NCI-H345 (cell line): ENCODE results near the gene CDC25A.
"Not testable (repeated sequence)": the region's sequence is repeated elsewhere in the genome, so short reads cannot be mapped to it uniquely, and the experiment has no call there.

ENCODE experiments used
- DNase-seq: peaks from one replicate; lab custom pipeline; 2025; lab: John Stamatoyannopoulos, UW

Gene CDC25A

DNA sequence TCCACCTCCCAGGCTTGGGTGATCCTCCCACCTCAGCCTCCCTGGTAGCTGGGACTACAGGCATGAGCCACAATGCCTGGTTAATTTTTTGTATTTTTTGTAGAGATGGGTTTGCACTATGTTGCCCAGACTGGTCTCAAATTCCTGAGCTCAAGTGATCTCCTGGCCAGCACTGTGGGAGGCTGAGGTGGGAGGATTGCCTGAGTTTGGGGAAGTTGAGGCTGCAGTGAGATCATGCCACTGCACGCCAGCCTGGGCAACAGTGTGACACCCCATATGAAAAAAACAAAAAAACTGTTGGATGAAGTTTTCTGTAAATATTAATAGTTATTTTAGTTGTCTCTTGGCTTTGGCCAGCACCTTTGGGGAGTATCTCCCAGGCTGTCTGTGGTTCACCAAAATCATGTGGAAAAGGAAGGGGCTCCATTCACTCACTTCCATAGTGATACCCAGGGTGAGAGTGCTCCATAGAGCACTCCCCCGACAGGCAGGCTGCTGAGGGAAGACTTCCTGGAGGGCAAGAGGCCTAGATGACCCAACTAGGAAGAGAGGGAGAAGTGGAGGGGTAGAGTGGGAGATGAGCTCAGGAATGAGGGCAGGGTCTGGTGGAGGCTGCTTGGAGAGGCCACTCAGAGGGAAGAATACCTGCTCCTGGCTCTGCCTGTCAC, 47.1 kb downstream of the CDC25A start:
- DNase-seq, result no peak

DNA sequence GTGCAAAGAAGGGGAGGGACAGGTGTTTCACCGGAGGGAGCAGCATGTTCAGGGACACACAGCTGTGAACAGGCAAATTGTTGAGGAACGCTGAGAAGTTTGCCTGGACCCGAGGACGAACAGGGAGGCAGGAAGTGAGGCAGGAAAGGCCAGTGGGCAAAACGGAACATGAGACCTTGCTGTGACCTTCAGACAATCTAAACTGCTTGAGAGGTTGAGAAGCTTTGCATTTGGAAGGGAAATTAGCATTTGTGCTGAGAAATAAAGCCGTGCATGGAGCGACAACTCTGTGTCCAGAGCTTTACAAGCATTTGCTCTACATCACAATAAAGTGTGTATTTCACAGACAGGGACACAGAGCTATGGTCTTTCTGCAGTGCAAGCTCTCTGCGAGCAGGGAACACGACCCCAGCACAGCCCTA, 47.9 kb downstream of the CDC25A start:
- no peak for DNase-seq

DNA sequence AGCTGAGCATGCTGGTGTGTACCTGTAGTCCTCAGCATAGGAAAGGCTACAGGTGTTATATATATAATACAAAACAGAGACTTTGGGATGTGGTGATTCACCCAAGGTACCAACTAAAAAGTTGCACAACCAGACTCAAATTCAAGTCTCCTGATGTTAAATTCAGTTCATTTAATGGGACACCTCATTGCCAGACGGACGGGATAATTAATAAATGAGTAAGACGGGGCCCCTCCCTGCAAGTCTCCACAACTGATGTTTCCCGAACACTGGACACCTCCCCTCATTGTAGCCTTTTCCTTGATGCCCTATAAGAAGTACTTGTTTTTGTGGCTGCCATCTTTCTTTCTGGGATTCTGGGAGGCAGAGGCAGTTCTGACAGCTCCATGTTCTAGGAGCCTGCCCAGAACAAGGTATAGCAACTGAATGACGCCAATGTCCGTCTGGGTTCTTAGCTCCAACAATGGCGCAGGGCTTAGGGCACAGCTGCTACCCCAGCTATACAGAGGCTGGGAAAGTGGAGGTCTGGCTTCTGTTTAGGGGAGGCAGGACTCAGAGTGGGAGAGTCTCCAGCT, 50.7 kb downstream of the CDC25A start:
- no peak for DNase-seq

GRCh38 chr3:48135552-48136495, 52.4 kb downstream of the CDC25A start:
- no peak for DNase-seq

DNA sequence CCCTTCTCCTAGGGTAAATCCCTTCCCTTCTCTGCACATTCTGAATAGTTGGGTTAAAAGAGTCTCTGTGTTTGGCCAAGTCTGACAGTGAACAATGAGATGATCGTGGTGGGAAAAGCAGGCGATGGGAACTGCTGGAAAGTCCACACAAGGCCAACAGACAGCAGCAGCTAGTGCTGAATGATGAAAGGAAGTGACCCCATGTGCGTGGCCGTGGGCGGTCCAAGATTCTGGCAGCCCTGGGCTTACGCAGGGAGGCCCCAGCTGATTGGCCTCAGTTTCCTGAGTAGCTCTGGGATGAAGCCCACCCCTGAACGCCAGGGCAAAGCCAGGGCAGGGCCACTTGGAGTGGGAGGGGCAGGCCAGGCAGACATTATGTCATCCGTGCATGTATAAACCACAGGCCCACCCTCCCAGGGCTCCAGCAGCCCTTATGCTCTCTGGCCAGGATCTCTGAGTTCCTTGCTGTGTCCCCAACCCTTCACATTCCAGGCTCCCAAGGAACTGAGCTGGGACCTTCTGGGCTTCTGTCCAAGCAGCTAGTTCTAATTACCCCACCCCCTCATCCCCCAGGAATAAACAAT, 57.8 kb downstream of the CDC25A start:
- DNase-seq, result no peak

GRCh38 chr3:48129921-48130320, 58.3 kb downstream of the CDC25A start:
- DNase-seq, result no peak

GRCh38 chr3:48128774-48129173, 59.4 kb downstream of the CDC25A start:
- no peak for DNase-seq

DNA sequence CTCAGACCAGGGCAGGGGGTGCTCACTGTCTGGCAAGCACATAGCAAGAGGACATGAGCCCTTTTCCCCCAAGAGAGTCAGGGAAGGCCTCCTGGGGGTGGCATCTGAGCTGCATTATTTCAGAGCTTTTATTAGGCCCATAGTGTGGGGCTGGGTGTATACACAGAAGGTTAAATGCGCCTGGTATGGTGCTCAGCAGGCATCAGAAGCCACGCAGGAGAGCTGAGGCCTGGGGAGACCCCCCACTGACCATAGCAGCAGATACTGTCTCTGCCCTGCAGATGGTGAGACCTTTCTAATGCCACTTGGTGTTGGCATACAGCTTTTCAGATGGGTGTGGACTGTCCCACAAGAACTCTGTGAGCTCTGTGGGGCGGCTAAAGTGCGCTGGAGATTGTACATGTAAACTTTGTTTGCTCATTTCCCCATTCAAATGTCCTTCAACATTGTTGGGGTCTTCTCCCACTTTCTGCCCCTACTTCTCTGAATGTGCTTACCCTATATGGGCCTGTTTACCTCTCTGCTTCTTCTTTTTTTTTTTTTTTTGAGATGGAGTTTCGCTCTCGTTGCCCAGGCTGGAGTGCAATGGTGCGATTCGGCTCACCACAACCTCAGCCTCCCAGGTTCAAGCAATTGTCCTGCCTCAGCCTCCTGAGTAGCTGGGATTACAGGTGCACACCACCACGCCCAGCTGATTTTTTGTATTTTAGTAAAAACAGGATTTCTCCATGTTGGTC, 62.2 kb downstream of the CDC25A start:
- DNase-seq, result no peak

DNA sequence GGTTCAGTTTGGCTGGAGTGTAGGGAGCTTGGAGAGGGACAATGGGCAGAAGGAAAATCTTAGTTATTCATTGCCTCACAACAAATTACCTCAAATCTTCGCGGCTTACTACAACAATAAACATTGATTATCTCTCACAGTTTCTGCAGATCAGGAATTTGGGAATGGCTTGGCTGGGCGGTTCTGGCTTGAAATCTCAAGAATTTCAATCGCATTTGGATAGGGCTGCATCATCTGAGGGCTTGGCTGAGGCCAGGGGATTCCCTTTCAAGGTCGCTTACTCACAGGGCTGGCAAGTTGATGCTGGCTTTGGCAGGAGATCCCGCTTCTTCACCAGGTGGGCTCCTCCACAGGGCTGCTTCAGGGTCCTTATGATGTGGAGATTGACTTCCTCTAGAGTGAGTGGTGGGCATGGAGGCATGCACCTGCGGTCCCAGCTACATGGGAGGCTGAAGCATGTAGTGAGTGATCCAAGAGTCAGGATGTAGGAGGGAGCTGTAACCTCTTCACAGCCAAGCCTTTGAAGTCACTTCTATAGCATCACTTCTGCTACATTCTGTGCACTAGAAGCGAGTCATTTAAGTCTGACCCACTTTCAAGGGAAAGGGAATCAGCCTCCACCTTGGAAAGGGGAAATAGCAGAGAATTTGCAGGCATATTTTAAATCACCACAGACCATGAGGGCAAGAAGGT, 63.1 kb downstream of the CDC25A start:
- DNase-seq, result no peak

DNA sequence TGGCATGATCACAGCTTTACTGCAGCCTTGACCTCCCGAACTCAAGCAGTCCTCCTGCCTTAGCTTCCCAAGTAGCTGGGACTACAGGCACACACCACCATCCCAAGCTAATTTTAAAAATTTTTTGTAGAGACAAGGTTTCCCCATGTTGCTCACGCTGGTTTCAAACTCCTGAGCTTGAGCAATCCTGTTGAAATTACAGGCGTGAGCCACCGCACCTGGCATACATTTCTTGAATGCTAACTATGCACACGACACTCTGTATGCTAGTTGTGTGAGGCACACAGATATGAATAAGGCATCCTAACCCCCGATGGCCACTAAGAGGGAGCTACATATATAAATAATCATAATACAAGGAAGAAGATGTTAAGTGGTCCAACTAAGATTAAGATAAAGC, 64.9 kb downstream of the CDC25A start:
- no peak for DNase-seq

DNA sequence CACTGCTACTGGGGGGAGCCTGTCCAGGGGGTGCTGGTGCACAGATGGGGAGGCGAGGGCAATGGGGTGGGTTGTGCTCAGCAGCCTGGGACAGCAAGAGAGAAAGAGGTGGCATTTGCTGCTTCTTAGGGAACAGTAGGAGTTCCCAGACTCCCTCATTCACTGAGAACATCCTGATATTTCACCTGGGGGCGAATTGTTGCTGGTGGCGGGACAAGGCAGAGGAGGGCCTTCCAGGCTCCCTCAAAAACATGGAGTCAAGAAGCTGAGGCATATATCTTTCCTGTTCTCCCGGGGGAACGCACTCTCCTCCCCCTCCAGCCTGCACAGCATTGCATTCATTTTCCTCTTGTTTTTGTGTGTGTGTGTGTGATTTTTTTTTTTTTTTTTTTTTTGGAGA, 65.7 kb downstream of the CDC25A start:
- DNase-seq, result no peak

GRCh38 chr3:48120223-48120622, 68.0 kb downstream of the CDC25A start:
- DNase-seq, result no peak

GRCh38 chr3:48119505-48120193, 68.6 kb downstream of the CDC25A start:
- DNase-seq, result no peak

DNA sequence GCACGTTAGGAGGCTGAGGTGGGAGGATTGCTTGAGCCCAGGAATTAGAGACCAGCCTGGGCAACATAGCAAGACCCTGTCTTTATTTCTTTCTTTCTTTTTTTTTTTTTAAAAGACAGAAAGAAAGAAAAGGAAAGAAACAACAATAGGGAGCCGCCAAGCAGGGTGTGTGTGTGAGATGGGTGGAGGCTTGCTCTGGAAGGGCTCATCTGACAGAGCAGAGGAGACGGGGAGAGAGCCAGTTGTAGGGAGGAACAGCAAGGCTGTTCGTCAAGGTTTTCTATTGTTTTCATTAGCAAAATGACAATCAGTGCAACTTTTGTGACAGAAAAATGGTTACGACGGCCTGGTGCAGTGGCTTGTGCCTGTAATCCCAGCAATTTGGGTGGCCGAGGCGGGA, 69.3 kb downstream of the CDC25A start:
- DNase-seq, result no peak

DNA sequence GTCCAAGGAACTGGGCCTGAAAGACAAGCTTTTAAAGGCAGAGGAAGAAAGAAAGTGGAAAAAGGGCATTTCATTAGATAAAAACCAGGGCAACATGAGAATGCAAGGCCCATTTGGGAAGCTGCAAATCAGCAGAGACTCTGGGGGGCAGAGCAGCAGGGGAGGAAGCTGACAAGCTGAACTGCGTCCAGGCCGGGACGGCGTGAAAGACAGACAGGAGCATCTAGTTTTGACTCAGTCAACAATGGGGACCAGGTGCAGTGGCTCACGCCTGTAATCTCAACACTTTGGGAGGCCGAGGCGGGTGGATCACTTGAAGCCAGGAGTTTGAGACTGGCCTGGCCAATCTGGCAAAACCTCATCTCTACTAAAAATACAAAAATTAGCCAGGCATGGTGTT, 69.9 kb downstream of the CDC25A start:
- no peak for DNase-seq

DNA sequence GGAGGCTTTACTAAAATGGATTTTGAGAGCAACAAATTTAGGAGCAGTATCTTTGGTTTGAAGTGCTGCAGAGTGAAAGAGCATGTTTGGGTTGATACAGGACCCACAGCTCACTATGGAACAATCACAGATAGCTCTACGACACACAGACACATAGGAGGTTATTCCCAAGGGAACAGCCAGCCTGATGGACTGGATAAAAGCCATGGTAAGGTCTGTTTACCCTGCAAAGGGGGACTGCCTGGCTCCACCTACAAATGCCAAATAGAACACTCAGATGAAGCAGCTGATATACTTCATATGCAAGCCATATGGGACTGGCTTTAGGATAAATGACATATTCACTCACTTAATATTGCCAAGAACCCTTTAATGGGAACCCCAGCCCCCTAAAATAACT, 75.4 kb downstream of the CDC25A start:
- DNase-seq, result peak; percentile 35

DNA sequence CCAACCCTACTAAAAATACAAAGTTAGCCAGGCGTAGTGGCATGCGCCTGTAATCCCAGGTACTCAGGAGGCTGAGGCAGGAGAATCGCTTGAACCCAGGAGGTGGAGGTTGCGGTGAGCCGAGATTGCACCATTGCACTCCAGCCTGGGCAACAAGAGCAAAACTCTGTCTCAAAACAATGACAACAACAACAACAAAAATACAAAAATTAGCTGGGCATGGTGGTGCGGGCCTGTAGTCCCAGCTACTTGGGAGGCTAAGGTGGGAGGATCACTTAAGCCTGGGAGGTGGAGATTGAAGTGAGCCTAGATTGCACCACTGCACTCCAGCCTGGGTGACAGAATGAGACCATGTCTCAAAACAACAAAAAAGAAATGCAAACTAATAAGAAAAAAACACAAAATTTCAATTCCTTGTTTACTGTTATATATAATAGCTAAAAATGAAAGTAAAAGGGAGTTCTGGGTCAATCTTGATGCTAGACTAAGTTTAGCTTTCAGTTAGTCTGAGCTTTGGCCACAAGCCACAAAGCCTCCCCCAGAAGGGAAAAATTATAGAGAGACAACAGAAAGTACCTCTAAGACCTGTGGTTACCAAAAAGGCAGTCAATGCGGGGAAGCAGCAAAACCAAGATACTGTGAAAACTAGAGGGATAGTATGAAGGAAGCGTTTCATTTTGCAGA, 76.0 kb downstream of the CDC25A start:
- not testable (repeated sequence) for DNase-seq

DNA sequence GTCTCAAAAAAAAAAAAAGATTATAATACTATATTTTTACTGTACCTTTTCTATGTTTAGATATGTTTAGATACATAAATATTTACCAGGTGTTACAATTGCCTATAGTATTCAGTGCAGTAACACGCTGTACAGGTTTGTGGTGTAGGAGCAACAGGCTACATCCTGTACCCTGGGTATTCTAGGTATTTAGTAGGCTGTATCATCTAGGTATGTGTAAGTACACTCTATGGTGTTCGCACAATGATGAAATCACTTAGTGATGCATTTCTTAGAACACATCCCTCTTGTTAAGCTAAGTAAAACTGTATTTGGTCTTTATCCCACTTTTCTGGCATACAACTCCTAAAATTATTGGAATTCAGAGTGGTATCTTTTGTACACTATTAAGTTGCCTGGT, 77.8 kb downstream of the CDC25A start:
- no peak for DNase-seq

GRCh38 chr3:48107227-48107626, 81.0 kb downstream of the CDC25A start:
- DNase-seq, result no peak
